Rectal smooth muscle tissue (tissue), 1 donor: Measurements from ENCODE around the gene PFKFB4.
"Not testable (repeated sequence)": the region's sequence is repeated elsewhere in the genome, so short reads cannot be mapped to it uniquely, and the experiment has no call there.

ENCODE experiments used
- H3K27ac ChIP-seq: one replicate; pipeline ENCODE4 v1.7.0; 2013; ENCODE audit warnings: low read depth, low read length, inconsistent platforms
- H3K27me3 ChIP-seq: one replicate; pipeline ENCODE4 v1.7.0; 2013; ENCODE audit warnings: low read length; ENCODE audit not compliant: control insufficient read depth, insufficient read depth
- H3K36me3 ChIP-seq: one replicate; pipeline ENCODE4 v1.7.0; 2013; ENCODE audit warnings: low read length; ENCODE audit not compliant: control insufficient read depth, insufficient read depth
- H3K4me1 ChIP-seq: one replicate; pipeline ENCODE4 v1.7.0; 2013; ENCODE audit warnings: low read length; ENCODE audit not compliant: control insufficient read depth, insufficient read depth
- H3K4me3 ChIP-seq: one replicate; pipeline ENCODE4 v1.7.0; 2013; ENCODE audit warnings: low read length
- H3K9ac ChIP-seq: one replicate; pipeline ENCODE4 v1.7.0; 2013; ENCODE audit warnings: low read length

PFKFB4 gene

GRCh38 chr3:48552111-48552951 is 4.3 kb downstream of the PFKFB4 start:
- no peak overlapping the region for H3K9ac ChIP-seq
- H3K4me1 ChIP-seq = no peaks in the 10 kb centered on the region
- H3K36me3 ChIP-seq = no peaks in the 10 kb centered on the region
- H3K27me3 ChIP-seq = no peaks in the 10 kb centered on the region
- H3K27ac ChIP-seq = no peak overlapping the region
- H3K4me3 ChIP-seq = no peak overlapping the region

GRCh38 chr3:48551651-48552050 is 5.0 kb downstream of the PFKFB4 start:
- not testable (repeated sequence) for H3K27ac ChIP-seq, H3K27me3 ChIP-seq, H3K4me3 ChIP-seq, H3K9ac ChIP-seq, H3K4me1 ChIP-seq, H3K36me3 ChIP-seq

DNA sequence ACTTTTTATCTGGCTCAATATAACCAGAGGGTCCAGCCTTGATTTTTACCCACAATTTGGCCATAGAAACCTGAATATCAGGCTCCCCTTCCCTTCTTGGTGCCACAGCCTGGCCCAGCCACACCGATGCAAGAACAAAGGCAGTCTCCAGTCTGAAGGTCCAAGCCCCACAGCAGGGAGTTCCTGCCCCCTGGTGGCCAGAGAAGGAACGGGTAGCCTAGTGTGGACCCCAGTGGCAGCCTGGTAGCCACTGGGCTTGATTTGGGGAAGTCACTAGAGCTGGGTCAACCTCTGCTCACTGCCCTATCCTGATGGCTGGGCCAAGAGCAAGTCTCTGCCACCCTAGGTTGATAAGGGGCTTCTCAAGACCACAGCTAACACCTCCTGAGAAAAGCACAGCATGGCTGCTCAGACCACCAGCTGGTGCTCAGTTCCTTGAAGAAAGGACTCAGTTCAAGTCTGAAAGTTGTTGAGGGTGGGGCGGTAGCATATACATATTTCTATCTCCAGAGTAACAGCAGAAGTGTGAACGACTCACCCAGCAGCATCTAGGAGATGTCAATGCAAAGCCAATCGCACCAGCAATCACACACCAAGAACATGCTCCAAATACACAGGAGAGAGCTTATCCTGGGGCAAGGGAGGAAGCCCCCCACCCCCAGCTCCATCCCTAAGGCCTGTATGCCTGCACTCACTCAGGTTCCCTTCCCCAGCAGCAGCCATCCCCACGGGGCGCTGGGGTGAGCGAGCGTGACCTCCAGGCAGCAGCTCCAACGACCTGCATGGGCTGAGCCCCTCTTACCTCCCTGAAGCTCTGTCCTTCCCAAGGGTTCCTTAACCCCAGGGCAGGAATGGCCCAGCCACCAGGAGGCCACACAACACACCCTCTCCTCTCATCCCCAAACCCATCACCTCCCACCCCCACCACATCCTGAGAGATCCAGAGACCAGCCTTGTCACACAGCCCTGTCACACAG is 7.6 kb downstream of the PFKFB4 start:
- H3K4me1 ChIP-seq = no peaks in the 10 kb centered on the region
- H3K36me3 ChIP-seq = no peaks in the 10 kb centered on the region
- H3K27ac ChIP-seq = no peak overlapping the region
- no peaks in the 10 kb centered on the region for H3K27me3 ChIP-seq
- H3K9ac ChIP-seq = no peak overlapping the region
- no peak overlapping the region for H3K4me3 ChIP-seq

DNA sequence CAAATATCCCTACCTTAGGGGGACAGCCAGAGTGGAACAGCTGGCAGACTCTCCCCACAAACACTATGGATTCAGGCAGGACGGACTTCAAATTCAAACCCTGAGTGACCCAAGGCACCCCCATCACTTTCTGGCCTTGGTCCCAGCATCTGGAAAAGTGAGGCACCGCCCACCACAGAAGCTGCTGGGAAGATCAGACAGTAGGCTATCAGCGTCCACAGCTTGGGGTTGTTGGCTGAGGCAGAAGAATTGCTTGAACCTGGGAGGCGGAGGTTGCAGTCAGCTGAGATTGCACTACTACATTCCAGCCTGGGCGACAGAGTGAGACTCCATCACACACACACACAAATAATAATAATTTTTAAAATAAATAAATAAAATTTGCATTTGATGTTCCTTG is 8.5 kb downstream of the PFKFB4 start:
- H3K9ac ChIP-seq = no peak overlapping the region
- no peaks in the 10 kb centered on the region for H3K27me3 ChIP-seq
- H3K4me3 ChIP-seq = no peak overlapping the region
- H3K27ac ChIP-seq = no peak overlapping the region
- H3K36me3 ChIP-seq = peaks cover 2% of the 10 kb centered on the region
- no peaks in the 10 kb centered on the region for H3K4me1 ChIP-seq

GRCh38 chr3:48546203-48546829 is 10.3 kb downstream of the PFKFB4 start:
- Histone ChIP-seq H3K36me3 (peaks cover 4% of the 10 kb centered on the region), H3K4me3 (no peak overlapping the region), H3K4me1 (no peaks in the 10 kb centered on the region), H3K9ac (no peak overlapping the region), H3K27ac (no peak overlapping the region), H3K27me3 (no peaks in the 10 kb centered on the region)

DNA sequence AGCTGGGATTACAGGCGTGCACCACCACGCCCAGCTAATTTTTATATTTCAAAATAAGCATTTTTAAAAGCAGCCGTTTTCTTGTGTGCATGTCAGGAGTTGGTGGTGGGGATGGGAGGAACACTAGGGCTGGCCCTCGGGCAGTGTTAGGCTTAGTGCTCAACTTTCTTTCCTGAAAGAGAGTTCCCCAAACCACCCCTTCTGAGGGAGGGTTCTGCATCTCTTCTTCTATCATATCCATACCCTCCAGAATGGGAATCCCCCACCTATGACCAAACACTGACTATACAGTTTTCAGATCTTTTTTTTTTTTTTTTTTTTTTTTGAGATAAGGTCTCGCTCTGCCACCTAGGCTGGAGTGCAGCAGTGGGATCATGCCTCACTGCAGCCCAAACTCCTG is 12.5 kb downstream of the PFKFB4 start:
- Histone ChIP-seq H3K36me3 (peaks cover 4% of the 10 kb centered on the region), H3K9ac (no peak overlapping the region), H3K4me1 (no peaks in the 10 kb centered on the region), H3K4me3 (no peak overlapping the region), H3K27me3 (no peaks in the 10 kb centered on the region), H3K27ac (no peak overlapping the region)

- Histone ChIP-seq H3K4me1 (no peaks in the 10 kb centered on the region), H3K4me3 (no peak overlapping the region), H3K27ac (no peak overlapping the region), H3K9ac (no peak overlapping the region), H3K27me3 (no peaks in the 10 kb centered on the region), H3K36me3 (peaks cover 4% of the 10 kb centered on the region)
Measured at GRCh38 chr3:48543271-48543866, 13.2 kb downstream of the PFKFB4 start.

DNA sequence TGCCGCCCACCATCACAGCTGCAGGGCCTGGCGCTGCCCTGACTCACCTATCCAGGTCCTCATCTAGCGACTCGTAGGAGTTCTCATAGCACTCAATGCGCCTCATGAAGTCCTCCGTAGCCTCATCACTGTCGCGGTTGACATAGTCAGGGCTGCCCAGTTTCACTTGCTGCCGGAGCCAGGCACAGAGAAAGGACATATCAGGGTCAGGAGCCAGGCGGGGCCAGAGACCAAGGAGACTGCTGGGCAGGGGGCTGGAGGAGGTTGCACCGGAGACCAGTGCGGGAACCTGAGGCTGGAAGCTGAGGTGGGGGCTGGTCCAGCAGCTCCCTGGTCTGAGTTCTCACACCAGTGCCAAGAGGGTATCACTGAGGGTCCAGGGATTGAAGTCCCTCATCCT is 18.2 kb downstream of the PFKFB4 start:
- peaks cover 12% of the 10 kb centered on the region for H3K36me3 ChIP-seq
- H3K27me3 ChIP-seq = no peaks in the 10 kb centered on the region
- no peaks in the 10 kb centered on the region for H3K4me1 ChIP-seq
- H3K4me3 ChIP-seq = no peak overlapping the region
- no peak overlapping the region for H3K9ac ChIP-seq
- H3K27ac ChIP-seq = no peak overlapping the region

- Histone ChIP-seq H3K36me3 (peaks cover 8% of the 10 kb centered on the region), H3K4me1 (no peaks in the 10 kb centered on the region), H3K4me3 (no peak overlapping the region), H3K27ac (no peak overlapping the region), H3K27me3 (no peaks in the 10 kb centered on the region), H3K9ac (no peak overlapping the region)
Measured at GRCh38 chr3:48536785-48537184, 19.8 kb downstream of the PFKFB4 start.

DNA sequence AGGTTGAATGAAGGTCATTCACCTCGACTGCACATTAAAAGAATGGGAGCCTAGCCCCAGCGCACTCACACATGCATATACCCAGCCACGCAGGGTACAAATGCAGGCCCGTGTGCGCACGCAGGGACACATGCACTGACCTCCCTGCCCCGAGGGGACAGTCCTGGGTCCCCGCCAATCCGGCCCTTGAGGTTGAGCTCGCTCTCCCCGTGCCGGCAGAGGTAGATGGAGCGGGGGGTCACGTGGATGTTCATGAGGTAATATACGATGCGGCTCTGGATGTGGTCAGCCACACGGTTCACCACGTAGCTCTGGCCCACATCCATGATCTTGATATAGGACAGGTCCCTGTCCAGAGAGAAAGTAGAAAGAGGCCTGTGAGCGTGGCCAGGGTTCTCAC is 20.5 kb downstream of the PFKFB4 start:
- Histone ChIP-seq H3K4me1 (no peaks in the 10 kb centered on the region), H3K4me3 (no peak overlapping the region), H3K27ac (no peak overlapping the region), H3K36me3 (peaks cover 8% of the 10 kb centered on the region), H3K27me3 (no peaks in the 10 kb centered on the region), H3K9ac (no peak overlapping the region)

DNA sequence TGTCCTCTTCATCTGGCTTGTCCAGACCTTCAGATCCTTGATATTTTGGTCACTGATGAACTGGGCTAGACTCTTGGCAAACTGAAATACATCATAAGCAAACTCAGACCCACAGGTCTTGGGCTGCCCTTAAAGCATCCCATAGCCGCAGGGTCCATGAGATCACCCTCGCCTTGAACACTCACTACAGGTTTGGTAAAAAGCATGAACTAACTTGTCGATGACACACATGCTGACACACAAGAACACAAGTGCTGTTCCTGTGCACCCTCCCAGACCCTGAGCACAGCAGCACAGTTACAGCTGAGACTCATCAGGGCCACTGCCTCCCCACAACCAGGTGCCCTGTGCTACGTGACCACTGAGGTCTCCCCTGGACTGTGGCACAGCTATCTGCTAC is 21.0 kb downstream of the PFKFB4 start:
- H3K9ac ChIP-seq = no peak overlapping the region

DNA sequence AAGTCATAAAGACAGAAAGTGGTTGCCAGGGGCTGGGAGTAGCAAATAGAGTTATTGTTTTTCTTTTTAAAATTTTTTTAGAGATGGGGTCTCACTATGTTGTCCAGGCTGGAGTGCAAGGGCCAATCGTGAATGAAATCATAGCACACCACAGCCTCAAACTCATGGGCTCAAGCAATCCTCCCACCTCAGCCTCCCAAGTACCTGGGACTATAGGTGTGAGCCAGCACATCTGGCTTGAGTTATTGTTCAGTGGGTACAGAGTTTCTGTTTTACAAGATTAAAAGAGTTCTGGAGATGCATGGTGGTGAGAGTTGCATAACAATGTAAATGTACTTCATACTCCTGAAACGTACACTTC is 23.6 kb downstream of the PFKFB4 start:
- Histone ChIP-seq H3K4me3 (no peak overlapping the region), H3K36me3 (peaks cover 8% of the 10 kb centered on the region), H3K27ac (no peak overlapping the region), H3K27me3 (no peaks in the 10 kb centered on the region), H3K9ac (no peak overlapping the region), H3K4me1 (no peaks in the 10 kb centered on the region)

More for the DNA sequence above, 21.0 kb downstream of the PFKFB4 start:
- Histone ChIP-seq H3K36me3 (peaks cover 8% of the 10 kb centered on the region), H3K27ac (no peak overlapping the region), H3K4me3 (no peak overlapping the region), H3K4me1 (no peaks in the 10 kb centered on the region), H3K27me3 (no peaks in the 10 kb centered on the region)
